A673 (cell line): Measurements from ENCODE around the gene MAMSTR.

ENCODE experiments used
- EZH2 ChIP-seq: fragments of 200-600 bp; sonication (generic); IDR thresholded peaks from 2 replicates; pipeline ENCODE4 v1.6.1; 2017; ENCODE audit warnings: borderline replicate concordance, low read depth, mild to moderate bottlenecking, mixed read lengths, antibody characterized with exemption, low read length; ENCODE audit not compliant: poor library complexity, severe bottlenecking
- TF ChIP-seq, protein P1 (sequence below): fragments of 300-800, 200-600 bp; sonication (generic); conservative IDR thresholded peaks from 2 replicates; pipeline ENCODE4 v1.5.1; 2017; ENCODE audit warnings: low read depth, mild to moderate bottlenecking, antibody characterized with exemption, low read length, moderate library complexity, mixed read lengths

DNA sequence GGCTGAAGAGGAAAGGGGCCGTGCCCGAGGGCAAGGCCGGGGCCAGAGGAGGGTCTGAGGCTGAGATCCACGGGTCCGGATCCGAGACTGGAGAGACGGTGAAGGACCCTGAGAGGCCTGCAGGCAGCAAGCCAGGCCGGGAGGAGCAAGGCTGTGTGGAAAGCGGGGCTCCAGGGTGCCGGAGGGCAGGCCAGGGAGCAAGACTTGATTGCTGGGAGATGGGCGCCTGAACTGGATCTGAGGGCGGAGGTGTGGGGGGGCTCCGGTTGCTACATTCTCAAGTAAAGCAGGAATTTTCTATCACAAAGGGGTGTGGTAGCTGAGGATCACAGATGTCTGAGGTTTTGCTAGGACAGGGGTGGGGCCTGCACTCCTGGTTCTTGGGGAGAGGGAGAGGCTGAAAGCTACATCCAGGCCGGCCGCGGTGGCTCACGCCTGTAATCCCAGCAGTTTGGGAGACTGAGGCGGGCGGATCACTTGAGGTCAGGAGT lies 3.8 kb downstream of the MAMSTR start:
- TF ChIP-seq, protein P1, sequence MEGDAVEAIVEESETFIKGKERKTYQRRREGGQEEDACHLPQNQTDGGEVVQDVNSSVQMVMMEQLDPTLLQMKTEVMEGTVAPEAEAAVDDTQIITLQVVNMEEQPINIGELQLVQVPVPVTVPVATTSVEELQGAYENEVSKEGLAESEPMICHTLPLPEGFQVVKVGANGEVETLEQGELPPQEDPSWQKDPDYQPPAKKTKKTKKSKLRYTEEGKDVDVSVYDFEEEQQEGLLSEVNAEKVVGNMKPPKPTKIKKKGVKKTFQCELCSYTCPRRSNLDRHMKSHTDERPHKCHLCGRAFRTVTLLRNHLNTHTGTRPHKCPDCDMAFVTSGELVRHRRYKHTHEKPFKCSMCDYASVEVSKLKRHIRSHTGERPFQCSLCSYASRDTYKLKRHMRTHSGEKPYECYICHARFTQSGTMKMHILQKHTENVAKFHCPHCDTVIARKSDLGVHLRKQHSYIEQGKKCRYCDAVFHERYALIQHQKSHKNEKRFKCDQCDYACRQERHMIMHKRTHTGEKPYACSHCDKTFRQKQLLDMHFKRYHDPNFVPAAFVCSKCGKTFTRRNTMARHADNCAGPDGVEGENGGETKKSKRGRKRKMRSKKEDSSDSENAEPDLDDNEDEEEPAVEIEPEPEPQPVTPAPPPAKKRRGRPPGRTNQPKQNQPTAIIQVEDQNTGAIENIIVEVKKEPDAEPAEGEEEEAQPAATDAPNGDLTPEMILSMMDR, result no peak
- no peak for TF ChIP-seq EZH2
